NCI-H345 (cell line): Measurements from ENCODE around the gene DDX52.
"Not testable (repeated sequence)": the region's sequence is repeated elsewhere in the genome, so short reads cannot be mapped to it uniquely, and the experiment has no call there.

Source experiments
- DNase-seq: peaks from one replicate; lab custom pipeline; 2025; lab: John Stamatoyannopoulos, UW

The DDX52 gene, protein sequence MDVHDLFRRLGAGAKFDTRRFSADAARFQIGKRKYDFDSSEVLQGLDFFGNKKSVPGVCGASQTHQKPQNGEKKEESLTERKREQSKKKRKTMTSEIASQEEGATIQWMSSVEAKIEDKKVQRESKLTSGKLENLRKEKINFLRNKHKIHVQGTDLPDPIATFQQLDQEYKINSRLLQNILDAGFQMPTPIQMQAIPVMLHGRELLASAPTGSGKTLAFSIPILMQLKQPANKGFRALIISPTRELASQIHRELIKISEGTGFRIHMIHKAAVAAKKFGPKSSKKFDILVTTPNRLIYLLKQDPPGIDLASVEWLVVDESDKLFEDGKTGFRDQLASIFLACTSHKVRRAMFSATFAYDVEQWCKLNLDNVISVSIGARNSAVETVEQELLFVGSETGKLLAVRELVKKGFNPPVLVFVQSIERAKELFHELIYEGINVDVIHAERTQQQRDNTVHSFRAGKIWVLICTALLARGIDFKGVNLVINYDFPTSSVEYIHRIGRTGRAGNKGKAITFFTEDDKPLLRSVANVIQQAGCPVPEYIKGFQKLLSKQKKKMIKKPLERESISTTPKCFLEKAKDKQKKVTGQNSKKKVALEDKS

GRCh38 chr17:37643118-37643766, at the start of gene DDX52:
Gene DDX52 (minus strand): TSS chr17:37643446. CDS start chr17:37643420, 26 bp downstream.
- peak; percentile 91 for DNase-seq

GRCh38 chr17:37691807-37692206, 48.6 kb upstream of the DDX52 start:
- DNase-seq, result no peak

DNA sequence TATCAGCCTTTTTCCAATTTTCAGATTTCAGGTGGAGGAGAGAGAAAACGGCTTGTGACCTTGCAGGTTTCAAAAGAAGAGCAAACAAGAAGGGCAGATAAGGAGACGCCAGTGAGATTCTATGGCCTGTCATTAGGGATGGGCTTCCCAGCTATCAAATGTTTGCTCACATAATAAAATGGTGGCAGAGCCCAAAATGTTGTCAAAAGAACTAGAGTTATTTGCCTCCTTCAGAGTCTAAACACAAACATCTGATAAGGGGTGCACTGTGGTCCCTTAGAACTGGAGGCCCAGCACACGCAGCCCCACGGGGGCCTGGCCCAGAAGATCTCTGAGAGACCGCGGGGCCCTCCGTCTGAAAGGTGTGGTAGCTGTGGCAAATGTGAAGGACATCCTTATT, 46.1 kb upstream of the DDX52 start:
- no peak for DNase-seq

DNA sequence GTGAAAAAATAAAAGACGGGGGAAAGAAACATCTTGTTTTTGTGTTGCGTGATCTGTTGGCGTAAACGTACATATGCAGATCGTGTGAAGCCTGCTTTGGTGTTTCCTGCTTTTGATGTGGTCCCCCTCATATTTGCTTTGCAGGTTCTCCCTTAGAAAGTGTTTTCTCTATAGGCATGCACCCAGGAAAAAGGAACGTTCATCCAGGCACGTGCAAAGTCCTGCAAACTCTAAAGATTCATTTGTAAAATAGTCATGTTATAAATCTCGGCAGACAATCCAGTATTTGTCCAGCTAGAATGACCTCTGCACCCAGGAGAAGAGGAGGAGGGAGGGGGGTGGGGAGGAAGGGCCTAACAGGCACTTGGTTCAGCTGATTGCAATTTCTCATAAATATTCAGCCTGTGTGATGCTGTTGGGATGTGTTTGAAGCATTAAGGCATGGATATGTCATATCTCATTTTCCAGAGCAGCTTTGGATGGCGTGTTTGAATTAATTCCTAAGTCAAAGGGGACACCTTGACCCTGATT, 40.3 kb upstream of the DDX52 start:
- no peak for DNase-seq

- DNase-seq, result no peak
Observed at GRCh38 chr17:37682007-37682406, 38.8 kb upstream of the DDX52 start.

DNA sequence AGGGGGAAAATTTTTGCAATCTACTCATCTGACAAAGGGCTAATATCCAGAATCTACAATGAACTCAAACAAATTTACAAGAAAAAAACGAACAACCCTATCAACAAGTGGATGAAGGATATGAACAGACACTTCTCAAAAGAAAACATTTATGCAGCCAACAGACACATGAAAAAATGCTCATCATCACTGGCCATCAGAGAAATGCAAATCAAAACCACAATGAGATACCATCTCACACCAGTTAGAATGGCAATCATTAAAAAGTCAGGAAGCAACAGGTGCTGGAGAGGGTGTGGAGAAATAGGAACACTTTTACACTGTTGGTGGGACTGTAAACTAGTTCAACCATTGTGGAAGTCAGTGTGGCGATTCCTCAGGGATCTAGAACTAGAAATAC, 36.7 kb upstream of the DDX52 start:
- not testable (repeated sequence) for DNase-seq

DNA sequence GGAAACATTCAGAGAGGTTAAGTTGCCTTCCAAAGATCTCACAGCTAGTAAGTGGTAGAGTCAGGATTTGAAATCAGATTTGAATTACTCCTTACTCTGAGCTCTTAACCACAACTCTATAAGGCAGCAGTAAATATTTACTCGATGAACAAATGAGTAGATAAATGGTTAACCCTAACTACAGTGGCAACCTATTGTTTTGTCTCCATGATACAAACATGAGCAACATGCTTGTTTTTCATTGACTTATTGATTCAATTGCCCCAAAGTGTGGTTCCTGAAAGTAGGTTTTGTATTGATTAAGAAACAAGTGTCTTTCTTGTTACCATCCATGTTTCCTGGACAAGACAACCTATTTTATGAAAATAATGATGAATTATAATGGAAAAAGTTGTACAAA, 34.8 kb upstream of the DDX52 start:
- no peak for DNase-seq

- DNase-seq, result no peak
Observed at GRCh38 chr17:37677021-37677420, 33.8 kb upstream of the DDX52 start.

GRCh38 chr17:37676115-37676925, 33.1 kb upstream of the DDX52 start:
- DNase-seq, result no peak

DNA sequence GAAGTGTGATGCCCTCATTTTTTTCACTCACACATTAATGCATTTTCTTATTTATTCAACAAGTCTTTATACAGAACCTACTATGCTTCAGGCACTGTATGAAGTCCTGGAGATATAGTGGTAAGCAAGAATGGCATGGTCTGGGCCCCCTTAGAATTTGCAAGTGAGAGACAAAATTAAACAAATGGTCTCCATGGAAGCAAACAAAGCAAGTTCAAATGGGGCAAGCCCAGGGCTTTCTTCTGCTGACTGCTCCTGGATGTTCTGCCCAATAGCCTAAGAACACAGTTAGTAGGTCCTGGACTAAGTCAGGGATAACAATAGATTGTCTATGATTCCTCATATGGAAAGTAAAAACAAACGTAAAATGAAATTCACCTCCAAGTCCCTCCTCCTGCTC, 31.3 kb upstream of the DDX52 start:
- DNase-seq, result no peak

DNA sequence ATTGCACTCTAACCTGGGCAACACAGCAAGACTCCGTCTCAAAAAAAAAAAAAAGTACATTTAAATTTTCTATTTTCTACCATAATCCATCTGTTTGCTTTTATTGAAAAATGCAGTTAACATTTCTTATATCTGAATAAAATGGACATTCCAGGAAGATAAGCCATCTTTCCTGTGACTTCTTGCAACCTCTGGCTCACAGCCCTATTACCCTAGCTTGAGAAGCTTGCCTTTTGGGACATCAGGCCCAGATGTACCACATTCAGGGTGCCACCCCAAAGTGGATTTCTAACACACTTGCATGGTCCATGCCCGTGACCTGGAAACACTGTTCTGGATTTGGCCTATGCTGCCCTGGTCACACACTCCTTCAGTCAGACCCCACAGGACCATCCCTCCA, 30.1 kb upstream of the DDX52 start:
- DNase-seq, result no peak

GRCh38 chr17:37672548-37673078, 29.4 kb upstream of the DDX52 start:
- DNase-seq, result no peak

DNA sequence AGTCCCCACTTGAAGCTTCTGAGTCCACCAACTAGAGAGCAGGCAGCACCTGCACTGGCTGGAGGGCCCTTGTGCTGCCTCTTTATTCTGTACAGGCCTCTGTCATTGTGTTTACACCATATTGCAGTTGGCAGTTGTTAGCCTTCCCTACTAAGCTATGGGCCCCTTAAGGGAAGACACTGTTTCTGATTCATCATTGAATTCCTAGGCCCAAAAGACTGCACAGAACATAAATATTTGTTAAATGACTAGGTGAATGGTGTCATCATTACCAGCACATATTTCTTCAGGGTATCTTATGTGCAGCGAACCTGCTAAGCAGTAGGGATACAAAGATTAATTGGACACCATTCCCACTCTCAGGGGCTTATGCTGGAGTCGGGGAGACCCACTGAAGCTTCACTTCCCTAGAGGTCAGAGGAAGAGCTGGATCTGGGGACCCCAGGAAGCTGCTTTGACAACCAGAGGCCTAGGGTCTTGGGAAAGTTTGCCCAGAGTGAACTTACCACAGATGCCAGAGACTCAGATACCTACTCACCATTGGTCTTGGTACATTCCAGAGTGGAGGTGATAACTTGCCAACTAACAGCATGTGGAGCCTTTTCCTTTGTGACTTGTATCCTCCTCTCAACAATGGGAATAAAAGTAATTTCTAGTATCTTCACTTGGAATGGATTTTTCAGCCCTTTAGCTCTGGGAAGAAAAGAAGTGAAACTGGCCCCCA, 28.7 kb upstream of the DDX52 start:
- peak; percentile 75 for DNase-seq

DNA sequence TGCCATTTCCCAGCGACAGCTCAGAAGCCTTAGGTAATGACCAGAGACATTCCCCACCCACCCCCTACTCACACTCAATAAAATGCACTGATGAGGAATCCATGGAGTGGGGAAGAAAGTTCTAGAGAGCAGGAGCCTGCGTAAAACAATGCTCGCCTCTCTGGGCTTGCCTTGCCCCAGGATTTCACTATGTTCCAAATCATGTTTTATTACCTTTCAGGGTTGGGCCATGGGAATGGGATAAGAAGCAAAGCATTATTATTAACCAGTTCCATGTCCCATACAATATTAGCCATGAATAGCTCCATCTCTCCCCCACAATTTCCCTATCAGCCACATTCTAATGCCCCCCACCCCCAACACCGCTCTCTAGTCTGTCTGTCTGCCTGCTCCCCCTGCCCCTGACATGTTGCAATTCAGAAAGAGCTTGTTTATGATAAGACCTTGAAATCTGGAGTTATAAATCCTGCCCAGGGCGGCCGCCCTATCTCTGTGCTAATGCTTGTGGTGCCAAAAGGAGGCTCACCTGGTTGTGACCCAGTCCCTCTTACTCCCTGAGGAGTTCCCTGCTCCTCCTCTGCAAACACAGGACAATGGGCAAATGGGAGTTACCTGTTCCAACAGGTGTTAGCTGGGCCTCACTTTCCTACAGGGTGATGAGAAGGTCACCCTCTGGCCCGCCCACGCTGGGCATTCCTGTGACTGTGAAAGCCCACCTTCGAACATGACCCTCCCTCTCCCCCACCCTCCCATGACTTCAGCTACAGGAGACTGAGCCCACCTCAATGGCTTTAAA, 28.0 kb upstream of the DDX52 start:
- peak; percentile 73 for DNase-seq

- DNase-seq, result no peak
Observed at GRCh38 chr17:37667039-37667438, 23.8 kb upstream of the DDX52 start.

DNA sequence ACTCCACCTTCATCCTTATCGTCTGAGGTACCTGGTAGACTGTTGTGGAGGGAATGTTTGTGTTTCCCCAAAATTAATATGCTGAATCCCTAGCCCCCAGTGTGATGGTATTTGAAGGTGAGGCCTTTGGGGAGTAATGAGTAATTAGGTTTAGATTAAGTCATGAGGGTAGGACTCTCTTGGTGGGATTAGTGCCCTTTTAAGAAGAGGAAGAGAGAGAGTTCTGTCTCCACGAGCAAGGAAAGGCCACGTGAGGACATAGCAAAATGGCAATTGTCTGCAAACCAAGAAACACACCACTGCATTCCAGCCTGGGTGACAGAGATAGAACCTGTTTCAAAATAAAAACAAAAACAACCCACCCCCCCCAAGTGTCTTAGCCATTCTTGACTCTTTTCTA, 21.0 kb upstream of the DDX52 start:
- DNase-seq, result no peak

DNA sequence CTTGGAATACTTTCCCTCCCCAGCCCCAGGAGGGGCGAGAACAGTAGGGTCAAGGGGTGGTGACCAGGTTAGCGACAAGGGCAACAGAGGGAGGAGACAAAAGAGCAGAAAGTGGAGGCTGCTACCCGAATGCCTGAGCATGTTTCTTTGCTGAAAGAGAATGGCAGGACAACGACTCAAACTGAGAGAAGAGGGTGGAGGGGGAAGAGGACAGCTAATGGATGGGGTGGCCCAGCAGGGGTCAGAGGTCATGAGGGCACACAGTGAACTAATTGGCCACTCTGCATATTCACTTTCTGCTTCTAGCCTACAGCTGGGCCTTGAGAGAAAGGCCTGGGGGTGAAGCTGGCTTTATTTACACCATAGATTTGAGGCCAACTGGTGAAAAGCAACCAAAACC, 19.1 kb upstream of the DDX52 start:
- no peak for DNase-seq

- DNase-seq, result no peak
Observed at GRCh38 chr17:37661400-37662014, 18.3 kb upstream of the DDX52 start.

DNA sequence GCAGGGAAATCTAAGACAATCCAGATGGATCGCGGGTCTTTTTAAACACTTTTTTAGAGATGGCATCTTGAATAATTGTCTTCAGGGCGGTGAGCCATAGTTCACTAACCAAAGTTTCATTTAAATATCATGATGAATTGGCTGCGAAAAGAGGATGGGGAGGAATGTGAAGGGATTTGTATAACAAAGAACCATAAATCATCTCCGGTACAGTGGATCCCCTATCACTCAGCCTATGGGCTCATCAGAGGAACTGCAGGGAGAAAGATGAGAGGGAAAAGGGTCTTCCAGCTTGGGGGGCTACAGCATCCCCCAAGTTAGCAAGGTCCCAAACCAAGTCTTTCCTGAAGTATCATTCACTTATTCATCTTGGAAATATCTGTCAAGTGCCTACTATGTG, 16.7 kb upstream of the DDX52 start:
- DNase-seq, result no peak

DNA sequence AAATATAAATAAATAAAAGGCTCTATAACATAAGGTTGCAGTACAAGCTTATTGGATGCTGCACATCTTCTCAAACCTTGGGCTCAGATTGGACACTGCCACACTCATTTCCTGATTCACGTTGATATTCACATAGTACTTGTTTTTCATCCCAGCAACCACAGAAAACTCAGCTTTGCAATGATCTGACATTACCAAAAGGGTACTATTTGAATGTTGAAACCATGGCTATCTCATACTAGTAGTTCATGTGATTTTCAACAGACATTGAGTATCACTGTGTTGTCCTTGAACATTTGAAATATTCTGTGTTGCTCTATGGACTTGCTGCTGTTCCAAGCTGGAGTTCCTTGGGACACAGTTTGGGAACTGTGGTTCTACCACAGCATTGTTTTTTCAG, 14.0 kb upstream of the DDX52 start:
- no peak for DNase-seq
